ENCODE measurements around the gene ARHGAP22.
A peak's percentile ranks its signal among the peaks of the same experiment; 100 is the strongest.

ARHGAP22 gene

DNA sequence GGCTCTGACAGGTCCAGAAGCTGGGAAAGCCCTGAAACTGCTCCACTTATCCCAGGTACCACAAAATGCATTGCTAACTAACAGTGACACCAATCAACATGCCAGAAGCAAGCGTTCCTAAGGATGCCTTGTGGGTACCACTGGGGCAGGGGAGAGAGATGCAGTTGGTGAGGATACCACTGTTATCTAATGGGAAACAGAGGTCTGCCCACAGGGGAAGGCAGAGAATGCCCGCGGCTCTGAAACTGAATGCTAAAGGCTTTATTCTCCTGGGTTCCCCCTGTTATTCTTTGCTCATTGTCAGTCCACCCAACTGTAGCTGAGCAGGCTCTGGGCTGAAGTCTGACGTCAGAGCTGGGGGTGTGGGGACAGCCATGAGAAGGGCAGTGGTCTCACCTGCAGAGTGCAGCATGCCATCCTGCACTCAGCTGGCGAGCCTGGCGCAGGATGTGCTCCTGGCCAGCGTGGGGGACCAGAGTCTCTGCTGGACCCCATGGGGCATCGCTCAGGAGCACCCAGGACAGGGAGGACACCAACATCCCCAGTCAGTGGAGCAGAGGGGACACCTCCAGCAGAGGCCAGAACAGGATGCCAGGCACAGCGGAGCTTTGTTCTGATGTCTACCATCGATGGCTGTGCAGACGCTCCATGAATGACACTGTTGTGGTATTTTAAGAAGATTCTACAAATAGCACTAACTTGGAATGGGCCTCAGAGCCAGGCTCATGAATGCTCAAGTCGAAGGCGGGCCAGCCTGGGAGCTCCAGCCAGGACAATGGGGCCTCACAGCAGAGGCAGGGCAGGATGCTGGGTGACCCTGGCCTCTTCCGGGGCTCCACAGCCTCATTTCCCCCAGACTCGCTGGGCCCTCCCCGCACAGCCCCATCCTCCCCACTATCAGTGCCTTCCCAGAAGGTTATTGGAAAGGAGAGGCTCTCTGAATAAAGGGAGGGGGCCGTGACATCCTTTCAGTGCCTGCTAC lies 95.8 kb downstream of the ARHGAP22 start:
- DNase-seq, result no peak

DNA sequence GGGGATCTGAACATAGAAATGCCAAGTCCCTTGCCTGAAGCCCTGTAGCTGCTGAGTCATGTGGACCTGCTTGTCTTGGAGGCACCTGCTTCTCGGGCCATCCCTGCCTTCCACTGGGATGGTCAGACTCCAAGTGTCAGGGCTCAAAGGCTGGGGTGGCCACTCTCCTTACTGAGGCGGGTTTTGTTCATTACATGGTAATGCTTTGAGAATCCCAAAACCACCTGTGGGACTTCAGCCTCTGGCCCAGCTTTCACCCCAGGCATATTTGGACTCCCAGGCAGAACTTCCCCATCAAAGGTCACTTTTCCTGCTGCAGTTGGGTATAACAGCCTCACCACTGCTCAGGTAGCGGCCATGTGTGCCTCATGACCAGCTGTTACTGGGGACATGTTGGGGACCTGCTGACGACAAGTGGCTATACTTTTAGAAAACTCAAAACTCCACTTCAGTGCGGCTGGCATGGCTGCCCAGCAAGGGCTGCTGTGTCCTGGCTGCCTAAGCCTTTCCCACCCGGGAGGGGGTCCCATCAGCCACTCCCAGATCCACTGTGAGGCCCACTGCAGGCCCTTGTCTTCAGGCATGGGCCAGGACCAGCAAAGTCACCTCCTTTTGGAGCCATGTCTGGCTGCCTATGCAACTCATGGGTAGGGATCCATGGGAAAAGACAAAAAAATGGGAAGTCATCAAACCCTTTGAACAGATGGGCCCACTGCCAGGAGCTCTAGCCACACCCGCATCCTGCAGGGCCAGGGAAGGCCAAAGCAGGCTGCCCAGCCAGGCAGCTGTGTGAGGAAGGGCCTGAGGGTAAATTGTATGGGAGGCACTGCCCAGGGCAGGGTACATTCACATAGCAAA lies 96.7 kb downstream of the ARHGAP22 start:
- DNase-seq, result no peak

DNA sequence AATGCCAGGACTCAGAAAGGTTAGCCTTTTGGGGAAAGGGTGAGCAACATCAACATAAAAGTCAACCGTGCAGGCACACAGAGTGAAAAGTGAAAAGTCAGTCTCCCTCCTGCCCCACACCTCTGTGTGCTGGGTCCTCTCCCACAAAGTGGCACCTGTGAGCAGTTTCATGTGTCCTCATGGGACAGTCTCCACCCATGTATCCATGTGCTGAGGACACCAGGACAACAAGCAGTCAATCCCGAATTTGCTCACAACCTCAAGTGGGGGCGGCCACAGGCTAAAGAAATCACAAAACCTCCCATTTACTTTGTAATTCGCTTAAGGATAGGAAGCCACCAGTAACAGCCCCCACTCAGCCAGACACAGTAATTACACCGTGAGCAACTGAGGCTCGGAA lies 97.4 kb downstream of the ARHGAP22 start:
- no peak for DNase-seq

DNA sequence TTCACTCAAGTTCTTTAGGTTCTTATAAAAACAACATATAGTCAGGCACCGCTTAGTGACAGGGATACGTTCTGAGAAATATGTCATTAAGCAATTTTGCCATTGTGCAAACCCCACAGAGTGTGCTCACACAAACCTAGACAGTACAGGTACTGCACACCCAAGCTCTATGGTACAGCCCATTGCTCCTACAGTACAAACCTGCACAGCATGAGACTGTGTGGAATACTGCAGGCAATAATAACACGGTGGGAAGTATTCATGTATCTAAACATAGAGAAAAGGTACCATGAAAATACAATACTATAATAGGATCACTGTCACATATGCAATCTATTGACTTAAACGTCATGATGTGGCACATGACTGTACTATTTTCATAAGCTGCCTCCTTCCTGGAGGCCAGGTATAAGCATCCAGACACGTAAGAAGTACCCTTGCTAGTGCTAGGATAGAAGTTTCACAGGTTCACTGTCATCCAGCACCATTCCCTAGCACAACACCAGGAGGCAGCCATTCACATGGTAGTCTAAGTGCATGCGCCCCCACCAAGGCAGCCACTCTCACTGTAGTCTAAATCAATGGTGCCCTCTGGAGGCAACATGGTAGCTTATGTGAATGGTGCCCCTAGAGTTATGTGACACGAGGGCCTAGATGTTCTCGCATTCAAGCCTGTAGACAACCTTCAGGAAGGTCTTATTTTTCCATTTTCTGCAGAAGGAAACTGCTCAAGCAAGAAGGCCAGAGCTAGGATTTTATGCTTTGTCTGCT lies 98.5 kb downstream of the ARHGAP22 start:
- peak in 1 of 5 experiments; percentile 58 for DNase-seq

DNA sequence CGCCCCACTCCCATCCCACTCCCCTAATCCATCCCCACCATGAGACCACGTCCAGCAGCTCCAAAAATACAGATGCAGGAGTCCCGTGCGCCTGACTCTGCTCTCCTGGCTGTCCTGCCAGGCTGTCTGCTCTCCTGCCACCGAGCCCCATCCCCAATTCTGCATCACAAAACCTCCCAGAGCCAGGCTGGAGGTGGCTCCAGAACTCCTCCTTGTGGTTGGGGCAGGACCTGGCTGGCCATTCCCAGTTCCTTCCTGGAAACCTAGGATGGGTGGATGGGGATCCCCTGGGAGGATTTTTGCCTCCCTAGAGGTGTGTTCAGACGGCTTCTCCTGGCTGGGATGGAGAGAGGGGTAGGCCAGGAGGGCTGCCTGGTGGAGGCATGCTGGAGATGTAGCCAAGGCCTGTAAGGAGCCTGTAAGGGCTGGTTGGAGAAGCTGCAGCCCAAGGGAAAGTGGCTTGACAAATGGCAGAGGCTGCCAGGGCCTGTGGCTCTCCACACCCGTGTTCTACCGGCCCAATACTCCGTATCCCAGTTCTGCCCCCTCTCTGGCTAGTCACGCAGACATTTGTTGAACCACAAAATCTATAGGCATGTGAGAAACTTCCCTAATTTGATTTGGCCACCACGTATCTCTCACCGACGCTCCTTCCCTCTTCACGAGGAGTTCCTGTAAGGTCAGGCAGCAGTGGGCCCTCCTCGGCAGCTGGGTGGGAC lies 99.3 kb downstream of the ARHGAP22 start:
- DNase-seq, result no peak

DNA sequence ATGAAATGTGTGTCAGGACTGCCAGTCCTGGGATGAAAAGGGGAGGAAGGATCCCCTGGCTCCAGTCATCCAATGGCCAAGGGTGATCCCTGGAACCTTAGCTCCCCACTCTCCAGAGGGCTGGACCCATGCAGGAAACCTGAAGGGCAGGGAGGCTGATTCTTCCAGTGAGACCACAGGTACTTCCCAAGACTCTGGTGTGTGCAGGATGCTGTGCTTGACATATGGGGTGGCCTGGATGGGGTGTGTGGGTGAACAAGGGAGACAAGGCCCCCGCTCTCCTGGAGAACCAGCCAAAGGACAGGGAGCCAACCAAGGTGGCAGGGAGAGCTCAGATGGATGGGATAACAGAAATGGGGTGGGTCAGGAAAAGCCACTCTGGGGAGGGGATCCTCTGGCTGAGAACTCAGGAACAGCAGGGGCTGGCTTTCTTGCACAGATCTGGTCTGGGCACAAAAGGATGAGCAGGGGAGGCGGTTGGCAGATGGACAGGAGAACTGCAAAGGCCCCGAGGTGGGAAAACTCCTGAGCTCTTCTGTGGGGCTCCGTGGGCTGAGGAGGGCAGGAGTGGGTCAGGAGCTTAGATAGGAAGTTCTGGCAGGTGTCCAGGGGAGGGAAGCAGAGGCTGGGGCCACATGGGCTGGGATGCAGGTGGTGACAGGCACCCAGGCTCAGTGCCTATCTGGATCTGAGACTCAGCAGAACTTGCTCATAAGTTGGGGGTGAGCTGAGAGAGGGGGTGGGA lies 100.6 kb downstream of the ARHGAP22 start:
- DNase-seq, result no peak

DNA sequence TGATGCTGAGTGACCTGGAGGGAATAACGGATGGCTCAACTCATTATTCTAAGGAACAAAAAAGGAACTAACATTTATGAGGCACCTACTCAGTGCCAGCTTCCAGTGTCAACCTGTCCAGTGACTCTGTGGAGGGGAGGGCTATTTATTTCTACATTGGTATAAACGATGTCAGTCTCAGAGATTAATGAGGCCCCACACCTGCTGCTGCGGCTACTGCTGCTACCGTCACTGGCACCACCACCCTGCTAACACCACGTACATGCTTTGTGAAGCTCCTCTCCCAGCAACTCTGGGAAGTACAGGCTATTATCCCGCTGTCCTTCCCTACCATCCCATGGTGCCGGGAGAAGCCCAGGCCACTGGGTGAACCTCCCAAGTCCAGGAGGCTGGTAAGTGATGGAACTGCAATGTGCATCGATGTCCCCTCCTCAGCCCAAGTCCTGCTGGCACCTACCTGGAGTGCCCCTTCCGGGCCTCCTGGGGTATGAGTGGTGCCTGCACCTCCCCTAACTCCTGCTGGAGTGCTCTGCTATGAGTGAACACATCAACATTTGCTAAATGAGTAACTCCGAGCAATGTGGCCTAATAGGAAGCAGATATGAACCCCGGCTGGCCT lies 101.5 kb downstream of the ARHGAP22 start:
- DNase-seq, result no peak

DNA sequence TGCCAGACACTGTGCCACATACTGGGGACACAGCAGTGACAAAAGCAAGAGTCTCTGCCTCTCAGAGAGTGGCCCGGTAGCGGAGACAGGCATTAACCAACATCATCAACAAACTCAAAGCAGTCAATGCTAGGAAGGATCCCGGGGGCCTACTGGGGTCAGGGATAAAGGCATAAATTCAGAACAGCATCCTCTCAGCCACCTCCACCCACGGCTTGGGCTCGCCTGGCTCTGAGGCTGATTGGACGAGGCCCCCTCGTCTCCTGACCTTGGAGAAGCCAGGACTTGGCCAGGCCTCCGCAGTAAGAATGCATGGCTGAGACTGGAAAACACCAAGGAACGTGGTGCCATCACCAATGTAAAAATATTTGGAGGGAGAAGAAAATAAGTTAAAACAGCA lies 102.1 kb downstream of the ARHGAP22 start:
- no peak for DNase-seq

DNA sequence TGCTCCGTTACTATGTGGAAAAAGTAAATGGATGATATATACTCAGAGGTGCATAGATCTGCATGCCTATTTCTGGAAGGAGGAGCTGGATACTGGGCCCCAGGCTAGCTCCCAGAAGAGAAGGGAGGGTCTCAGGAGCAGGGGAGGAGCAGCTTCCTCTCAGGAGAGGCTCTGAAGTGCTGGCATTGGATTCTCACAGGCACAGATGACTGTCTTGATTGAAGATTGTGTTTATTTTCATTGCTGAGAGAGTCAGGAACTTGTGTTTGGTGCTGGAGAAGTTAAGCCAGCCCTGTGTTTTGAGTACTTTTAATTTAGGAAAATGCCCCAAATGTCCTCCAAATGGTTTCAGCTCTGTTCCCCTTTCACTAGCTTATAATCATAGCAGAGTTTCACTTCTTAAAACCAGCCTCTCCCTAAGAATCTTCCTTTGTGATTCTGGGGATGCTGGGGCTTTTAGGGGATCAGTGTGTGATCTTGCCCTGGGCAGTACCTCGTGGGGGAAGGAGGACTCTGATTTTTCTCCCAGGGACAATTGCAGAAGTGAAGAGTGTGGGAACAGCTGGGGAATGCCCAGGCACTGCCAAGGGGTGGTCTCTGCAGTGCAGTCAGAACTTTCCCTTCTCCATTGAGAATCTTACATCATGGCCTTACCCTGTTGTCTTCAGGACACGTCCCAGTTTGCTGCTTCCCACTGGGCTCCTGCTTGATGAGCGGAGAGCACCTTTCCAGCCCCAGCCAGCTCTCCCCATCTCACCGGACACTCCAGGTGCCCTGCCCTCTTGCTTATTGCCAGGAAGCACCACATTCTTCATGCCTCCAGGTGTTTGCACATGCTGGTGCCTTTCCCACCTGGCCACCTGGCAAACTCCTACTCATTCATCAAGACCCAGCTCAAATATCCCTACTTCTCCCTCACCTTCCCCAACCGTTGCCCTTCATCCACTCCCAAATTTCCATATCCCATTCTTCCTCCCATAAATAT lies 102.8 kb downstream of the ARHGAP22 start:
- DNase-seq, result no peak

DNA sequence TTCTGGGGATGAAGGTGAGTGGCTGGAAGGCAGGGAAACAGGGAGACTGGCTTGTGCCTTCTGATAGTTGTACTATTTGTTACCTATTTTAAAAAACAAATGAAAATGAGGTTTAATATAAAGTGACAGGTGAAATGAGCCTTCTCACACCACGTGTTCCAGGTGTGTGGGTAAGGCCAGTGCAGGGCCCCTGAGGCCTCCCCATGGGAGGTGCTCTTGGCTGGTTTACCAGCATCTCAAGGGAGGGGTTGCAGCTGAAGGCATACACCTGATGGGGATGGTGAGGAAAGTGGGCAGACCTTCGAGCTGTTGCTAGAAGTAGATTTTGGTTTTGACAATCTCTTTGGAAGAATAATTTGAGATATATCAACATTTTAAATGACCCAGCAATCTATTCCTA lies 103.6 kb downstream of the ARHGAP22 start:
- DNase-seq, result no peak

DNA sequence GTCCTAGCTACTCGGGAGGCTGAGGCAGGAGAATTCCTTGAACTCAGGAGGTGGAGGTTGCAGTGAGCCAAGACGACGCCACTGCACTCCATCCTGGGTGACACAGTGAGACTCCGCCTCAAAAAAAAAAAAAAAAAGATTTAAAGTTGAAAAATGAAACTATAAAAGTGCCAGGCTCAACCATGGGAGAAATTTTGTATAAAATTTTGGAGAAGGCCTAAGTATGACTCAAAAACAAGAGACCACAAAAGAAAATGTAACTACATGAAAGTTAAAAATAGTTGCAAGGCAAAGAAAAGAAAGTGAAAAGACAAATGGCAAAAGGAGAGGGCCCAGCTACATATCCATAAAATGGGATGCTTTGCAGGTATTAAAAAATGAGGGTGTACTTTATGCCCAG lies 104.1 kb downstream of the ARHGAP22 start:
- no peak for DNase-seq

DNA sequence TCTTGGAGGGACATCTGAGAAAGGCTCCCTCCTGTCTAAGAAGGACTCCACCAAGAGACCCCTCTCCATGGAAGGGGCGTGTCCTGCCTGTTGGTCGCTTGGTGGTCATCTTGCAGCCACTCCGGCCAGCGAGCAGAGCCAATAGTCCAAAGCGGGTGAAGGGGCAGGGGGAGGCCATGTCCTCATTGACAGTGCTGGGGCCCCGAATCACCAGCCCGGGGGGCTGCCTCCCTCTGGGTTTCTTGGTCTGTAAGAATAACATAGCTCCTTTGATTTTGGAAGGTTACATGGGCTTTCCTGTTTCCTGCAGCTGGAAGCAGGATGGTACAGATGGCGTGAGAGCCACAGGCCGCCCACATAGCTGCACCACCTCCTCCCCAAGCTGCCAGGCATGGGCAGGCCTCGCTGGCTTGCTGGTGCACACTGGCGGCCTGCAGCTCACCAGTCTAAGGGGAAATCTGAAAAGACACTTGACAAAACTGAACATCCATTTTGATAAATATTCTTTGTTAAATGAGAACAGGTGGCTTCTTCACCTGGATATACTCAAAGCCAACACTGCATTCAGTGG lies 105.8 kb downstream of the ARHGAP22 start:
- no peak for DNase-seq

DNA sequence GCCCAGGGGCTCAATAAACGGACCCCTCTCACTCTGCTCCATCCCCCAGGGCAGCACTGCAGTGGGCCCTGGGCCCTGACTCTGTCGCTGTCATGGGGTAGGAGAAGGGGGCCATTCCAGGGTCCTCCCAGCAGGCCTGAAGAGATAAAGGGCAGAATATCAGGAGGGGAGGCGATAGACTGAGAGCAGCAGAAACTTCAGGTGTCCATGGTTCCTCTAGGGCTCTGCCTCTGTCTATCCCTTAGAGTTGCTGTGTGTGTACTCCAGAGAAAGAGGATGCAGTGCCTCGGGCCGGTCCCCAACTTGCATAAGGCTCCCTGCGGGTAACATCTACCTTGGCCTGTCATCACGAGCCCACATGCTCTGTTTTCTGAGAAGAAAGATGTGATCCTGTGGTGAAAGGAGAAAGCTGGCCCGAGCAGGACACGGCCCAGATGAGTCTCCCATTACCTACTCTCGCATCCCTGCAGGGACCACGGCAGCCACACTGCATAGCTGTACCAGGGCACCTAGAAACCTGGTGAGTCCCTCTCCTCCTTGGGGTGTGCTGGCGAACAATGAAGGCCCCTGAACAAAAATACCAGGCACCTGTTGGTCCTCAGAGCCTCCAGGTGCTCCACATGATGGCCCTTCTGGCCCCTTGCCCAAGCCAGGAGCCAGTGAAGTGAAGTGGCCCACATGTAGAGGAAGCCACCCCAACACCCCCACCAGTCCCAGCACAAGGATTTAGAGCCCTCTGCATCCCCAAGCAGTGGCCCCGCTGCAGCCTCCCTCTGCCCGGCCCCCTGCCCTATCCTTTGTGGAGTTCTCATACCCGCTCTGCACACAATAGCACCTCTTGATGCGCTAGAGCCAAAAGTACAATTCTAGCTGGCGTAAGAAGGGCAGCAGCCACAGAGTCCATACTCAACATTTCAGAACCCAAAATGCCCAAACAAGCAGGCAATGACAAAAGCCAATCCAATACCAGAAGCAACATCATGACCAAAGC lies 106.8 kb downstream of the ARHGAP22 start:
- no peak for DNase-seq

DNA sequence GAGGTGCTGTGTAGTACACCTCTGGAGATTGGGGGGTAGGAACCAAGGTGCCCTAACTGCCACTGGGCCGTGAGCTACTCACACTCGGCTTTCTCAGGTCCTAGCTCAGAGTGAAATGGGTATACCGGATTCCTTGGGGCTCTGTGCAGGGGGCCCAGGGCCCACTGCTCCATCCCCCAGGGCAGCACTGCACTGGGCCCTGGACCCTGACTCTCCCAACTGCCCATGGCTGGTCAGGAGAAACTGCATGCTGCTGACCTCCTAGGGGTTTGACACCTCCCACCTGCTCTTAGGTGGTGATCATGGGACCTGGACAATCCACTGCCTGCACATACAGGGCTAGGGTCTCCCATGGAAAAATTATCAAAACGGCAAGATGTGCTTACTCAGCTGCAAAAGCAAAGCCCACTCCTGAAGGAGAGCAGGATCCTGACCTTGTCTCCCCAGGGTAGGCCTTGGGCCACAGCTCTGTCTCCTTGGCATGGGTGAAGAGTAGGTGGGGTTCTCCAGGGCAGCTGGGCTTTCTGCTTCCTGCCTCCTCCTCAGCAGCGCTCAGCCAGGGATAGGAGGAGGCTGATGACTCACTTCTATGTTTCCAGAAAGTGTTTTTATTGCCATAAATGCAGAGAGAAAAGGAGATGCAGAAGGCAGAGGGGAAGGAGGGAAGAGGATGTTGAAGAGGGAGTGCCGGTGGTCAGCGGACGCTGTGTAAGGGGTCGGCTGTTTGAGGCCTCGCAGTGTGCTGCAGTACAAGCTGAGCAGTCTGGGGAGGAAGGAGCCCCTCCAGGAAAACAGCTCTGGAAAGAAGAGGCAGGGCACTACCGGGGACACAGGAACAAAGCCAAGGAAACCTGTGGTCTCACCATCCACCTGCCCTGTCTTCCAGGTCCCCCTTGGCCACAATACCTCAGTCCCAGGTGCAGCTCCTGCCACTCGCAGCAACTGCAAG lies 107.8 kb downstream of the ARHGAP22 start:
- no peak for DNase-seq

DNA sequence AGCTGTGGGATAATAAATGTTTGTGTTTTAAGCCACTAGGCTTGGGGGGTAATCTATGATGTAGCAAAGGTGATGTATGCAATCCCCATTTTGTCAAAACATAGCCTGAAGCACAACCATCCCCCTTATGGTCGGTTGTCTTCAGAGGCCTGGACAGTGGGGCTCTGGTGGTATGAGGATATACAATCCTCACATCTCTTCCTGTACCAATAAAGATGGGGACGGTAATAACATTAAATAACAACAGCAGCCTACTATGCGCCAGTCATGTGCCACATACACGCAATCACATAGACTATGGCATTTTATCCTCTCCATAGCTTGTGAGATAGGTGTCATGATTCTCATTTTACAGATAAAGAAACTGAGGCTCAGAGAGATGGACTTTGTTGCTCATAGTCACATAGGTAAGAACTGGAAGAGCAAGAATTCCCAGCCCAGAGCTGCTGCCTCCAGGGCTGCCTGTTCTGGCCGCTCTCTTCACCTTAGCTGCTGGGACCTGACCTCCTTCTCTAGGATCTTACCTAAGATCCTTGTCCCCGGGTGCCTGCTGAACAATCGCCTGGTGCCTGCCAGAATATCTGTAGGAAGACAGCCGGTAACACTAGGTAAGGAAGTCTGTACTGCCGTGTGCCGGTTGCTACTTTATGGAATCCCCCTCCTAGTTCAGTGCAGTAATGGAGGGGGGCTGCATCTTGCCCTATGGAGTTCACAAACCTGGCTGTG lies 108.6 kb downstream of the ARHGAP22 start:
- no peak for DNase-seq

All from T-helper 2 cell (primary cell).